Ascending aorta (tissue), 2 donors: Measurements from ENCODE around the gene NSD1. TPM values are rescaled to one million over a fixed set of nuclear protein-coding genes. Genes with fewer than 3 reads are reported as not detected.

ENCODE experiments used
- DNase-seq, 2 donors: peaks; one replicate each; pipeline ENCODE4 v3.0.0-alpha.2; 2019; ENCODE audit warnings: low spot score in 2 of 2
- H3K27ac ChIP-seq, 2 donors: fragments of 200-600 bp; sonication (generic); one replicate each; pipeline ENCODE4 v1.5.1; 2016 to 2017; ENCODE audit warnings: mild to moderate bottlenecking in 1 of 2
- H3K27me3 ChIP-seq: fragments of 200-600 bp; sonication (generic); one replicate; pipeline ENCODE4 v1.5.1; 2017
- H3K36me3 ChIP-seq, 2 donors: fragments of 200-600 bp; sonication (generic); one replicate each; pipeline ENCODE4 v1.5.1; 2016
- H3K4me1 ChIP-seq, 2 donors: fragments of 200-600 bp; sonication (generic); one replicate each; pipeline ENCODE4 v1.5.1; 2016 to 2017; ENCODE audit warnings: mild to moderate bottlenecking in 1 of 2
- H3K4me3 ChIP-seq, 2 donors: fragments of 200-600 bp; sonication (generic); one replicate each; pipeline ENCODE4 v1.5.1; 2016 to 2017; ENCODE audit warnings: mild to moderate bottlenecking in 1 of 2
- H3K9me3 ChIP-seq, 2 donors: fragments of 200-600 bp; sonication (generic); one replicate each; pipeline ENCODE4 v1.5.1; 2016
- CTCF ChIP-seq, 3 experiments: fragments of 200-600 bp in 2 of 3; fragments of 450-650 bp in 1 of 3; sonication (generic) in 2 of 3; IDR thresholded peaks; one replicate each; pipeline ENCODE4 v1.5.1; 2016 to 2019; ENCODE audit warnings: antibody characterized with exemption in 3 of 3, mild to moderate bottlenecking in 1 of 3, moderate library complexity in 1 of 3
- intact Hi-C: fragments of 100-400 bp; cut with DNase I; formaldehyde crosslinking; loops from one replicate; pipeline ENCODE4 v1.15.1; 2023
- total RNA-seq: library from RNA; depleted of rRNA; stranded (reverse); fragments of >200 nt; gene quantifications from one replicate; pipeline ENCODE4 v1.1.0, GENCODE V29; 2016

NSD1 gene
- total RNA-seq, 1 donor from 2014 or later: 22.7 TPM

- H3K9me3 ChIP-seq: no peaks in the 10 kb centered on the region
- H3K27ac ChIP-seq: no peak overlapping the region
- intact Hi-C loops: no loop called here
- no peak overlapping the region for H3K4me3 ChIP-seq
- H3K27me3 ChIP-seq: no peaks in the 10 kb centered on the region
- TF ChIP-seq CTCF (IDR thresholded peaks at IDR 0.05): no peak
- no peaks in the 10 kb centered on the region for H3K36me3 ChIP-seq
- DNase-seq: no peak
- H3K4me1 ChIP-seq: no peaks in the 10 kb centered on the region
Measured at GRCh38 chr5:177096162-177097015, 37.2 kb upstream of the NSD1 start.

GRCh38 chr5:177097016-177097985, 36.3 kb upstream of the NSD1 start:
- Histone ChIP-seq H3K27ac (no peak overlapping the region), H3K4me1 (no peaks in the 10 kb centered on the region), H3K27me3 (no peaks in the 10 kb centered on the region), H3K4me3 (no peak overlapping the region), H3K36me3 (no peaks in the 10 kb centered on the region), H3K9me3 (no peaks in the 10 kb centered on the region)
- DNase-seq: no peak
- intact Hi-C loops: no loop called here
- TF ChIP-seq CTCF (IDR thresholded peaks at IDR 0.05): no peak

- TF ChIP-seq CTCF (IDR thresholded peaks at IDR 0.05): no peak
- Histone ChIP-seq H3K27ac (no peak overlapping the region), H3K9me3 (no peaks in the 10 kb centered on the region), H3K27me3 (no peaks in the 10 kb centered on the region), H3K36me3 (no peaks in the 10 kb centered on the region), H3K4me3 (no peak overlapping the region), H3K4me1 (no peaks in the 10 kb centered on the region)
- DNase-seq: no peak
- intact Hi-C loops: no loop called here
Measured at GRCh38 chr5:177098120-177098469, 35.5 kb upstream of the NSD1 start.

- Histone ChIP-seq H3K27ac (no peak overlapping the region), H3K27me3 (no peaks in the 10 kb centered on the region)
Measured at GRCh38 chr5:177098470-177099141, 35.0 kb upstream of the NSD1 start.

More at GRCh38 chr5:177098470-177099141, 35.0 kb upstream of the NSD1 start:
- intact Hi-C loops: no loop called here
- H3K9me3 ChIP-seq: no peaks in the 10 kb centered on the region
- TF ChIP-seq CTCF (IDR thresholded peaks at IDR 0.05): no peak
- H3K4me3 ChIP-seq: no peak overlapping the region
- no peak for DNase-seq
- H3K4me1 ChIP-seq: no peaks in the 10 kb centered on the region
- no peaks in the 10 kb centered on the region for H3K36me3 ChIP-seq
